ES-I3 (cell line): ENCODE measurements around the gene CARNS1.
A peak's percentile ranks its signal among the peaks of the same experiment; 100 is the strongest.

Experiments used
- H3K36me3 ChIP-seq: 2 replicates; pipeline ENCODE4 v1.6.1; 2013; ENCODE audit warnings: mild to moderate bottlenecking, low read length, control low read depth, moderate library complexity; ENCODE audit not compliant: insufficient read depth
- H3K4me1 ChIP-seq: 2 replicates; pipeline ENCODE4 v1.6.1; 2013; ENCODE audit warnings: mild to moderate bottlenecking, control low read depth, low read length; ENCODE audit not compliant: insufficient read depth
- H3K9ac ChIP-seq: 2 replicates; pipeline ENCODE4 v1.6.1; 2013; ENCODE audit warnings: low read depth, mild to moderate bottlenecking, low read length, moderate library complexity
- H3K9me3 ChIP-seq: 2 replicates; pipeline ENCODE4 v1.6.1; 2013; ENCODE audit warnings: mild to moderate bottlenecking, low read length, moderate library complexity; ENCODE audit not compliant: control insufficient read depth, insufficient read depth

The CARNS1 gene

DNA sequence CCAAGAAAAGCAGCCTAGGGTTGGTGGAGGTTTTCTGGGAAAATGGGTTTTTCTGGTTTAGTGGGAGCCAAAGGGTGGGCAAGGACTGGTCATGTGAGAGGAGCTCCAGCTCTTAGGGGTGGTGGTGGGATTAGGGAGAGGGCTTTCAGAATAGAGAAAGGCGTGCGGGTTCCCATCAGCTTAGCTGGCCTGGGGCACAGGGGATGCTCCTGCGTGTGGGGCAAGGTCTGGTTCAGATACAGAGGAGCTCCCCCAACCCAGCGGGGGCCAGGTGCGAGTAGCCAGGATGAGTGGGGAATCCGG lies 52.9 kb downstream of the CARNS1 start:
- H3K36me3 ChIP-seq: no peaks in the 10 kb centered on the region
- H3K9ac ChIP-seq: peak overlapping the region; percentile 77
- H3K4me1 ChIP-seq: peaks cover 3% of the 10 kb centered on the region
- H3K9me3 ChIP-seq: no peaks in the 10 kb centered on the region

DNA sequence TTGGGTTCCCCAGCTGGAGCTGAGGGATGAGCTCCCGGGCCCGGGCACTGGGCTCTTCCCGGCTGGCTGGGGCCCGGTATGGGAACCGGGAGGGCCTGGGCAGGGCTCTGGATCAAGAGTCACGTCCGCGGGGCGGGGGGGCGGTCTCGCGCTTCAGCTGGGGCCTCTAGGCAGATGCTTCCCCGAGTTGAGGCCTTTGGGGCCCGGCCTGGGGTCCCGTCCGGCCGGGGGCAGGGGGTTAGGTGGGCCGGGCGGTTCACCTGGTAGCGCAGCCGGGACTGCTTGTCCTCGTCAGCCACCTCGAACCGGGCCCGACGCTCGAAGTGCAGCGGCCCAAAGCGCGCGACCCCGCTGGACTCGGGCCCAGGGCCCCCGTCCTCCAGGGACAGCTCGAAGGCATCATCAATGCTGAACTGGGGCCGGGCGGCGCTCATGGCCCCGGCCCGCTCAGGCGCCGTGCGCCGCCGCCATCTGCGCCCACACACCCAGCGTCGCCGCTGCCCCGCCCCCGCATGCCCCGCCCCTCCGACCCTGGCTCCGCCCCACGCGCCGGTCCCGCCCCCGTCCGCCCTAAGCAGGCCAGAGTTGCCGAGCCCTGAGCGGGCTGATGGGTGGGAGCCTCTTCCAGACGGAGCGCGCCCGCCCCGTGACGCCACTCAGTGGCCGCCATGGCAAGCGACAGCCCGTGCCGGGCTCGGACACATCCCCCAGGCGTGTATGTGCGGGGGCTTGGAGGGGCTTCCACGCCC lies 53.5 kb downstream of the CARNS1 start, which contains the start of gene TMEM134:
Gene TMEM134 (minus strand): TSS at position 493 of the 749 bp plus-strand sequence. CDS start 59 bp downstream, at position 434.
- Histone ChIP-seq H3K9me3 (no peaks in the 10 kb centered on the region), H3K4me1 (peaks cover 3% of the 10 kb centered on the region; the same call in 1 of the 2 replicates), H3K9ac (peak within 1 kb of the TSS; percentile 77), H3K36me3 (no peaks in the 10 kb centered on the region)

DNA sequence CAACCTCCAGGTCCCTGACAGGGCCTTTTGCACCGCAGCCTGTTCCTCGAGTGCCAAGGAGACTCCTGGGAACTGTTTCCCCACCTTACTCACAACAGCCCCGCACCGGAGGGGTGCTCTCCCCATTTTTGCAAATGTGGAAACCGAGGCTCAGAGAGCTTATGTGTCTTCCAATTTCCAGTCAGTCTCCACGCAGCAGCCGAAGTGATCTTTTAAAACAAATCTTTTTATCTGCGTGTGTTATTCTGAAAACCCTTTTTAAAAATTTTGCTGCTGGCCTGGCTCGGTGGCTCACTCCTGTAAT lies 54.0 kb downstream of the CARNS1 start:
- Histone ChIP-seq H3K9ac (peak overlapping the region; percentile 64), H3K36me3 (no peaks in the 10 kb centered on the region), H3K4me1 (peaks cover 3% of the 10 kb centered on the region; the same call in 1 of the 2 replicates), H3K9me3 (no peaks in the 10 kb centered on the region)

DNA sequence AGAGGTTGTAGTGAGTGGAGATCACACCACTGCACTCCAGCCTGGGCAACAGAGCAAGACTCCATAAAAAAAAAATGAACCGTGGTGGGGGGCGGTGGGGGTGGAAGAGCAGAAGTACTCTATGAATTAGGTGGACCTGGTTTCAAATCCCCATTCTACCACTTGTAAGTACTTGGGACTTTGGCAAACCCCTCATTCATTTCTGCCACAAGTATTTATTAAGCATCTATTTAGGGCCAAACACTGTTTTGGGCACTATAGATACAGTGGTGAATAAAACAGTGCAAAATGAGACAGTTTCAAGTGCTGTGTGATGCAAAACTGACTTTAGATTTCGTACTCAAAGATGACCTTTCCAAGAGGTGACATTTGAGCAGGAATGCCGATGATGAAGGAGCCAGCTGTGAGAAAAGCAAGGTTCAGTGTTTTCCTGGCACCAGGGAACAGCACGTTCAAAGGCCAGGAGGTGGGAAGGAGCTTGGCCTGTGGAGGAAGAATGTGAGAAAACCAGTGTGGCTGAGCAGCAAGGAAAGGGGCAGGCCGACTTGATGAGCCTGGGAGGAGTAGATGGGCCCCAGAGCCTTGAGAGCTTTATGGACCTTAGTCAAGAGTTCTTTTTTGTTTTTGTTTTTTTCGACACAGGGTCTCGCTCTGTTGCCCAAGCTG lies 55.0 kb downstream of the CARNS1 start:
- no peak overlapping the region for H3K9ac ChIP-seq
- no peaks in the 10 kb centered on the region for H3K36me3 ChIP-seq
- H3K4me1 ChIP-seq: peaks cover 3% of the 10 kb centered on the region; the same call in 1 of the 2 replicates
- no peaks in the 10 kb centered on the region for H3K9me3 ChIP-seq

DNA sequence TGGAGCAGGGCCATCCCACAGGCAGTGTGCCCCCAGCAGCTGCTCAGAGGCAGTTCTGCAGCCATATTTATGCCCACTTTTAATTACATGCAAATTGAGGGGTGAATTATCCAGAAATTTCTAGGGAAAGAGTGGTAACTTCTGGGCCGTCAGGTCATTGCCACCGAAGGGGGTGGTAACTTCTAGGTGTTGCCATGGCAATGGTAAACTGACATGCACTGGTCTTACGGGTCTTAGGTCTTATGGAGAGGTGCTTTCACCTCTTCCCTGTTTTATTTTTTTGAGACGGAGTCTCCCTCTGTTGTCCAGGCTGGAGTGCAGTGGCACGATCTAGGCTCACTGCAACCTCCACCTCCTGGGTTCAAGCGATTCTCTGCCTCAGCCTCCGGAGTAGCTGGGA lies 57.4 kb downstream of the CARNS1 start:
- Histone ChIP-seq H3K9me3 (no peaks in the 10 kb centered on the region), H3K4me1 (no peaks in the 10 kb centered on the region), H3K9ac (no peak overlapping the region), H3K36me3 (no peaks in the 10 kb centered on the region)
